DND-41 (cell line): ENCODE results near the gene HLTF.

Experiments
- EZH2 ChIP-seq: IDR thresholded peaks from 3 replicates; pipeline ENCODE4 v1.6.1; 2012; ENCODE audit warnings: borderline replicate concordance, low read depth, mild to moderate bottlenecking, moderate library complexity, low read length, inconsistent platforms; ENCODE audit not compliant: severe bottlenecking
- TF ChIP-seq, protein P1 (sequence below): IDR thresholded peaks from 2 replicates; pipeline ENCODE4 v1.5.1; 2012; ENCODE audit warnings: borderline replicate concordance, low read length, moderate library complexity, mild to moderate bottlenecking; ENCODE audit not compliant: poor library complexity, severe bottlenecking; ENCODE audit errors: extremely low read depth

DNA sequence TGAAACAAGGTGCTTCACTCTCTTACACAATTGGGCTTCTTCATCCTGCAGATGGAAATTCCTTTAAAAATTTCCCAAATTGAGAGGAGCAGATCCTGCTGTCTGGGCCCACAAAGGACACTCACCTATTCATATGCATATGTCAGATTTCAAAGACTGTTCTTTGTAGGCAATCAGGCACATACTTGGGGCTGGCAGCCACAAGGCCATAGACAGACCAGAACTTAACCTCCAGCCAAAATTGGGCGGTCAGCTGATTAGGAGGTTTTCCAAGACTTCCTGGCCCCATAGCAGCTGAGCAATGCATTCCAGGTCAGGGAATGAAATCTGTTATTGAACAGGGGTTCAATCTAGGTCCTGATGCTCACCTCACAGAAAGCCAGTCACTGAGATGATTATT lies 28.1 kb upstream of the HLTF start:
- TF ChIP-seq, protein P1, sequence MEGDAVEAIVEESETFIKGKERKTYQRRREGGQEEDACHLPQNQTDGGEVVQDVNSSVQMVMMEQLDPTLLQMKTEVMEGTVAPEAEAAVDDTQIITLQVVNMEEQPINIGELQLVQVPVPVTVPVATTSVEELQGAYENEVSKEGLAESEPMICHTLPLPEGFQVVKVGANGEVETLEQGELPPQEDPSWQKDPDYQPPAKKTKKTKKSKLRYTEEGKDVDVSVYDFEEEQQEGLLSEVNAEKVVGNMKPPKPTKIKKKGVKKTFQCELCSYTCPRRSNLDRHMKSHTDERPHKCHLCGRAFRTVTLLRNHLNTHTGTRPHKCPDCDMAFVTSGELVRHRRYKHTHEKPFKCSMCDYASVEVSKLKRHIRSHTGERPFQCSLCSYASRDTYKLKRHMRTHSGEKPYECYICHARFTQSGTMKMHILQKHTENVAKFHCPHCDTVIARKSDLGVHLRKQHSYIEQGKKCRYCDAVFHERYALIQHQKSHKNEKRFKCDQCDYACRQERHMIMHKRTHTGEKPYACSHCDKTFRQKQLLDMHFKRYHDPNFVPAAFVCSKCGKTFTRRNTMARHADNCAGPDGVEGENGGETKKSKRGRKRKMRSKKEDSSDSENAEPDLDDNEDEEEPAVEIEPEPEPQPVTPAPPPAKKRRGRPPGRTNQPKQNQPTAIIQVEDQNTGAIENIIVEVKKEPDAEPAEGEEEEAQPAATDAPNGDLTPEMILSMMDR, result no peak
- TF ChIP-seq EZH2, result no peak
